ENCODE data around the gene ATXN1. TPM values are rescaled to one million over a fixed set of nuclear protein-coding genes. Genes with fewer than 3 reads are reported as not detected.

ATXN1 gene
- polyA plus RNA-seq (2012; rRNA removed), result 7.9 and 8.1 TPM in 2 replicates
- polyA plus RNA-seq (2012; cell fraction: cytosol; rRNA removed), result 5.4 and 5.9 TPM in 2 replicates
- 15.5 and 24.6 TPM in 2 replicates for polyA plus RNA-seq (2012; cell fraction: nucleus; rRNA removed)

DNA sequence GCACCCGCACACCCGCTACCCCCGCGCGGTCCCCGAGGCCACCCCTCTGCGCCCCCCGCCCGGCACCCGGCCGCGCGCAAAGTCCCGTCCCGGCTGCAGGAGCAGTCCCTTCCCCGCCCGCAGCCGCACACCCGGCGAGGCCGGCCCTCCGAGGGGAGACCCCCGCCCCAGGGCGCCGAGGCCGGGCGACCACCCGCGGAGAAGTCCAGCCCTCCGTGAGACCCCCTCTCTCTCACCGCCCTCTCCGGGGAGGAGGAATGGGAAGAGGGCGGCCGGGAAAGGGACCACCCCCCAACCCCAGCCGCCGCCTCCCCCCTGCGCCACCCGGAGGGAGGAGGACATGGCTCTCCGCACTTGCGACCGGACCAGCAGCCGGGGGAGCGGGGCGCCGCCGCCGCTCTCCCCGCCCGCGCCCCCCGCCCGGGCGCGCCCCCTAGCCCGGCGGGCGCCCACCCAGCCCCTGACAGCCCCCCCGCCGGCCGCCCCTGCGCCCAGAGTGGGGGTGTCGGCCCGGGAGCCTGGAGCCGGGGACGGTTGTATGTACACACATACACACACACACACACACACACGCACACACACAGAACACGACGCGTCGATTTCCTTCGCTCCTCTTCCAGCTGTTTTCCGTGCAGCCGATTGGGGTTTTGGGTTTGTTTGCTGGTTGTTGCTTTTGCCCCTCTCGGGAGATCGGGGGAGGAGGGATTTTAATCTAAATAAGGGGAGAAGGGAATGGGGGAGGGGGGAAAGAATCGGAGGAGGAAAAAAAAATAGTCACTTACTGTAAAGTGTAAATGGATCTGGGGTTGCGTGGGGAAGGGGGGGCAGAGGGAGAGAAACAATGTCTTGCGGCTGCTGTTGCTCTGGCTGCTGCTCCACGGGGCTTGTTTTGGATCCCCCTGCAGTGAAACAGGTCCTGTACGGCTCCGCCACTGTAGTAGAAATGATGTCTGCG lies at the start of gene ATXN1:
ATXN1 (minus strand) TSS at position 945 of the 955 bp plus-strand sequence.
- CTCF ChIA-PET, result interaction anchor here (0.7 to 4.3 kb wide), 13 partner anchors 11 to 524 kb away, joined by 3 to 49 read pairs (median 6); no protein-coding TSS in a partner anchor
- under 1% methylated on average over 25 of the region's 82 CpGs for WGBS (ENCODE audit: low lambda C conversion rate)

DNA sequence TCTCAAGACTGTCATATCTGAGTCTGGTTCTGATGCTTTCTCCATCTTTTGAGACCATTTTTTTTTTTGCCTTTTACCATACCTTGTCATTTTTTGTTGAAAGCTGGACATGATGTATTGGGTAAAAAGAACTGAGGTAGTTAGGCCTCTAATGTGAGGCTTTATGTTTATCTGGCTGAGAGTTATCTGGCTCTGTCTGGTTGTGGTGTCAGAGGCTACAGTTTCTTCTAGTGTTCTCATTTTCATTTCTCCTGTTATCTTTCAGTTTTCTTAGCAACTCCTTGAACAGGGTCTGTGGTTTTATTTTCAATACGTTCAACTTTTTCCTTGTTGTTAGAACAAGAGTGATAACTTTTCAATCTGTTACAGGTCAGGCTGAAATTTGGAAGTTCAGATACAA lies 49.2 kb upstream of the ATXN1 start:
- DNase-seq, result no peak
- H3K79me2 ChIP-seq (ENCODE audit: insufficient read depth), result no peaks in the 10 kb centered on the region
- H3F3A ChIP-seq (replicated peaks; ENCODE audit: insufficient read depth), result no peaks in the 10 kb centered on the region
- WGBS (ENCODE audit: low lambda C conversion rate), result 89% methylated on average over 1 of the region's 1 CpG
- no peaks in the 10 kb centered on the region for H3K27me3 ChIP-seq (ENCODE audit: insufficient read depth)
- peaks cover 28% of the 10 kb centered on the region; the same call in 1 of the 2 replicates for H3K9me3 ChIP-seq
- H3K4me1 ChIP-seq (ENCODE audit: control insufficient read depth in 1 of 2, insufficient read depth in 2 of 2, low read depth in 1 of 2, low read length in 1 of 2), result peaks cover under 1 to 1% of the 10 kb centered on the region in 2 experiments; a peak in 2 of 4 replicates
- H3K4me3 ChIP-seq (ENCODE audit: low read depth in 2 of 2, low read length in 1 of 2), result no peak overlapping the region
- H3K4me2 ChIP-seq, result no peak overlapping the region
- H4K20me1 ChIP-seq (ENCODE audit: insufficient read depth), result no peaks in the 10 kb centered on the region
- ChIA-PET CTCF (no interaction called here), POLR2A (no interaction called here)
- H3K36me3 ChIP-seq (replicated peaks in 1 of 2; ENCODE audit: control insufficient read depth in 1 of 2, insufficient read depth in 2 of 2, low read length in 1 of 2), result no peaks in the 10 kb centered on the region
- no peak overlapping the region for H3K27ac ChIP-seq (ENCODE audit: low read depth in 2 of 2, low read length in 1 of 2)
- no peak overlapping the region for H2AFZ ChIP-seq (ENCODE audit: low read depth)
- TF ChIP-seq TAF1 (IDR thresholded peaks at IDR 0.05; ENCODE audit: borderline replicate concordance, low read depth, low read length), result no peak
- no peak for TF ChIP-seq FOXJ3 (CRISPR knock-in tag; IDR thresholded peaks at IDR 0.05)
- TF ChIP-seq TEAD4 (IDR thresholded peaks at IDR 0.05; ENCODE audit: borderline replicate concordance, insufficient read depth), result no peak
- no peak for TF ChIP-seq RFX5 (IDR thresholded peaks at IDR 0.05; ENCODE audit: low read length)
- H3K9me2 ChIP-seq, result no peaks in the 10 kb centered on the region
- no peak overlapping the region for H3K9ac ChIP-seq

More for the DNA sequence above, at the start of gene ATXN1:
- POLR2A ChIA-PET, result no interaction called here
- H3K4me2 ChIP-seq, result peak within 1 kb of the TSS; percentile 89
- DNase-seq, result peak; percentile 80
- peak within 1 kb of the TSS; percentile 66 for H2AFZ ChIP-seq (ENCODE audit: low read depth)
- peaks cover 30% of the 10 kb centered on the region for H3F3A ChIP-seq (replicated peaks; ENCODE audit: insufficient read depth)
- H3K4me1 ChIP-seq (ENCODE audit: control insufficient read depth in 1 of 2, insufficient read depth in 2 of 2, low read depth in 1 of 2, low read length in 1 of 2), result peaks cover 12 to 28% of the 10 kb centered on the region in 2 experiments; a peak in 3 of 4 replicates
- H3K9me3 ChIP-seq, result no peaks in the 10 kb centered on the region
- peaks cover 75% of the 10 kb centered on the region for H3K79me2 ChIP-seq (ENCODE audit: insufficient read depth)
- no peaks in the 10 kb centered on the region for H3K27me3 ChIP-seq (ENCODE audit: insufficient read depth)
- H3K9ac ChIP-seq, result peak within 1 kb of the TSS; percentile 94
- TF ChIP-seq, protein P1, sequence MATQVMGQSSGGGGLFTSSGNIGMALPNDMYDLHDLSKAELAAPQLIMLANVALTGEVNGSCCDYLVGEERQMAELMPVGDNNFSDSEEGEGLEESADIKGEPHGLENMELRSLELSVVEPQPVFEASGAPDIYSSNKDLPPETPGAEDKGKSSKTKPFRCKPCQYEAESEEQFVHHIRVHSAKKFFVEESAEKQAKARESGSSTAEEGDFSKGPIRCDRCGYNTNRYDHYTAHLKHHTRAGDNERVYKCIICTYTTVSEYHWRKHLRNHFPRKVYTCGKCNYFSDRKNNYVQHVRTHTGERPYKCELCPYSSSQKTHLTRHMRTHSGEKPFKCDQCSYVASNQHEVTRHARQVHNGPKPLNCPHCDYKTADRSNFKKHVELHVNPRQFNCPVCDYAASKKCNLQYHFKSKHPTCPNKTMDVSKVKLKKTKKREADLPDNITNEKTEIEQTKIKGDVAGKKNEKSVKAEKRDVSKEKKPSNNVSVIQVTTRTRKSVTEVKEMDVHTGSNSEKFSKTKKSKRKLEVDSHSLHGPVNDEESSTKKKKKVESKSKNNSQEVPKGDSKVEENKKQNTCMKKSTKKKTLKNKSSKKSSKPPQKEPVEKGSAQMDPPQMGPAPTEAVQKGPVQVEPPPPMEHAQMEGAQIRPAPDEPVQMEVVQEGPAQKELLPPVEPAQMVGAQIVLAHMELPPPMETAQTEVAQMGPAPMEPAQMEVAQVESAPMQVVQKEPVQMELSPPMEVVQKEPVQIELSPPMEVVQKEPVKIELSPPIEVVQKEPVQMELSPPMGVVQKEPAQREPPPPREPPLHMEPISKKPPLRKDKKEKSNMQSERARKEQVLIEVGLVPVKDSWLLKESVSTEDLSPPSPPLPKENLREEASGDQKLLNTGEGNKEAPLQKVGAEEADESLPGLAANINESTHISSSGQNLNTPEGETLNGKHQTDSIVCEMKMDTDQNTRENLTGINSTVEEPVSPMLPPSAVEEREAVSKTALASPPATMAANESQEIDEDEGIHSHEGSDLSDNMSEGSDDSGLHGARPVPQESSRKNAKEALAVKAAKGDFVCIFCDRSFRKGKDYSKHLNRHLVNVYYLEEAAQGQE (IDR thresholded peaks at IDR 0.05; ENCODE audit: low read depth, low read length), result 0 out of 2 replicates have a peak, but pooled peaks have one; percentile 5
- TF ChIP-seq TCF12 (IDR thresholded peaks at IDR 0.05) (no peak), POLR2AphosphoS5 (IDR thresholded peaks at IDR 0.05; ENCODE audit: low read depth, low read length) (peak; percentile 39), SIN3A (IDR thresholded peaks at IDR 0.05; ENCODE audit: borderline replicate concordance, low read depth, low read length) (peak; percentile 56; the same call in 1 of the 2 replicates), TAF1 (IDR thresholded peaks at IDR 0.05; ENCODE audit: borderline replicate concordance, low read depth, low read length) (peak; percentile 33; the same call in 1 of the 2 replicates), MEF2A (IDR thresholded peaks at IDR 0.05; ENCODE audit: borderline replicate concordance, low read depth) (0 out of 2 replicates have a peak, but pooled peaks have one; percentile 6)
- TF ChIP-seq, protein P2, sequence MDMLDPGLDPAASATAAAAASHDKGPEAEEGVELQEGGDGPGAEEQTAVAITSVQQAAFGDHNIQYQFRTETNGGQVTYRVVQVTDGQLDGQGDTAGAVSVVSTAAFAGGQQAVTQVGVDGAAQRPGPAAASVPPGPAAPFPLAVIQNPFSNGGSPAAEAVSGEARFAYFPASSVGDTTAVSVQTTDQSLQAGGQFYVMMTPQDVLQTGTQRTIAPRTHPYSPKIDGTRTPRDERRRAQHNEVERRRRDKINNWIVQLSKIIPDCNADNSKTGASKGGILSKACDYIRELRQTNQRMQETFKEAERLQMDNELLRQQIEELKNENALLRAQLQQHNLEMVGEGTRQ (IDR thresholded peaks at IDR 0.05; ENCODE audit: borderline replicate concordance, low read depth, low read length), result no peak
- H4K20me1 ChIP-seq (ENCODE audit: insufficient read depth), result peaks cover 22% of the 10 kb centered on the region
- H3K27ac ChIP-seq (ENCODE audit: low read depth in 2 of 2, low read length in 1 of 2), result peak within 1 kb of the TSS; percentile 77 to 90
- H3K9me2 ChIP-seq, result no peaks in the 10 kb centered on the region
- H3K4me3 ChIP-seq (ENCODE audit: low read depth in 2 of 2, low read length in 1 of 2), result peak within 1 kb of the TSS; percentile 58 to 81
- peaks cover 0 to 4% of the 10 kb centered on the region in 2 experiments for H3K36me3 ChIP-seq (replicated peaks in 1 of 2; ENCODE audit: control insufficient read depth in 1 of 2, insufficient read depth in 2 of 2, low read length in 1 of 2)

All from SK-N-SH (cell line).